ENCODE measurements around the gene C16orf86.

The C16orf86 gene

GRCh38 chr16:67707790-67708189, 41.2 kb downstream of the C16orf86 start:
- peaks cover 9% of the 10 kb centered on the region for H3K4me1 Mint-ChIP-seq (ENCODE audit: low read depth)
- H3K27ac Mint-ChIP-seq: no peak overlapping the region
- DNase-seq (ENCODE audit: low spot score): no peak
- H3K36me3 Mint-ChIP-seq (ENCODE audit: low read depth): no peaks in the 10 kb centered on the region
- H3K27me3 Mint-ChIP-seq (ENCODE audit: low read depth): no peaks in the 10 kb centered on the region
- no peaks in the 10 kb centered on the region for H3K9me3 Mint-ChIP-seq
- H3K4me3 Mint-ChIP-seq: no peak overlapping the region

DNA sequence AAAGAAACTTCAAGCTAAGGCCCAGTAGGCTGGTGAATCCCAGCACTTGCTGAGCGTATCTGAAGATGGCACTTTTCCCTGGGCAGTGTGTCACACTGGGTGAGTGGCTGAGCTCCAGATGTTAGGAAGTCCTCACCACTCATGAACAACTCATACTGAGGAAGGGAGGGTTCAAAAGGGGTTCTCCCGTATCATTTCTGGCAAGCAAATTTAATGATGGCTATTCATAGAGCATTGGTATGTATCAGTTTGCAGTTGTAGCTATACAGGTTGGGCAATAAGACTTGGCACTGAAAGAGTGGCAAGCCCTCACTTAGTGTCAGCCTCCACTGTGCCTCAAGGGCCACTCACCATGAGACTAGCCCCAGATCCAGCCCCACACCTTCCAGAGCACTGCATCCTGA, 41.8 kb downstream of the C16orf86 start:
- DNase-seq (ENCODE audit: low spot score): no peak
- H3K27ac Mint-ChIP-seq: no peak overlapping the region
- H3K4me3 Mint-ChIP-seq: no peak overlapping the region

GRCh38 chr16:67709050-67709449, 42.4 kb downstream of the C16orf86 start:
- no peaks in the 10 kb centered on the region for H3K27me3 Mint-ChIP-seq (ENCODE audit: low read depth)
- no peaks in the 10 kb centered on the region for H3K36me3 Mint-ChIP-seq (ENCODE audit: low read depth)
- H3K9me3 Mint-ChIP-seq: no peaks in the 10 kb centered on the region
- DNase-seq (ENCODE audit: low spot score): no peak
- H3K4me1 Mint-ChIP-seq (ENCODE audit: low read depth): no peaks in the 10 kb centered on the region
- no peak overlapping the region for H3K4me3 Mint-ChIP-seq
- H3K27ac Mint-ChIP-seq: no peak overlapping the region

More for the DNA sequence above, 41.8 kb downstream of the C16orf86 start:
- H3K4me1 Mint-ChIP-seq (ENCODE audit: low read depth): peaks cover 7% of the 10 kb centered on the region
- no peaks in the 10 kb centered on the region for H3K36me3 Mint-ChIP-seq (ENCODE audit: low read depth)
- H3K9me3 Mint-ChIP-seq: no peaks in the 10 kb centered on the region
- H3K27me3 Mint-ChIP-seq (ENCODE audit: low read depth): no peaks in the 10 kb centered on the region

DNA sequence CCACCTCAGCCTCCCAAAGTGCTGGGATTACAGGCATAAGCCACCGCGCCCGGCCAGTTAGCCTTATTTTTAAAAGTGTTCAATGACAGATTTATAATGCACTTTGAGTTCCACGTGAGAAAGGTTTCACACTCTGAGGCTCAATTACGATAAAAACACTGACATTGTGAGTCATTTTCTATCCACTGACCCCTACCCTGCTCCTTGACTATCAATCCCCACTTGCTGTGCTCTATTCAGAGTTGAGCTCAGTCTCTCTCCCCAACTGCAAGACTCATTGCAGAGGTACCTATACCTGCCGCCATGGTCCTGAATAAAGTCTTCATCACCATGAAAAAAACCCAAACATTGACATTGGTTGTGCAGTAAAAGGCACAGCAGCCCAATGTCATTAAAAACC, 44.0 kb downstream of the C16orf86 start:
- H3K27ac Mint-ChIP-seq: no peak overlapping the region
- H3K9me3 Mint-ChIP-seq: no peaks in the 10 kb centered on the region

DNA sequence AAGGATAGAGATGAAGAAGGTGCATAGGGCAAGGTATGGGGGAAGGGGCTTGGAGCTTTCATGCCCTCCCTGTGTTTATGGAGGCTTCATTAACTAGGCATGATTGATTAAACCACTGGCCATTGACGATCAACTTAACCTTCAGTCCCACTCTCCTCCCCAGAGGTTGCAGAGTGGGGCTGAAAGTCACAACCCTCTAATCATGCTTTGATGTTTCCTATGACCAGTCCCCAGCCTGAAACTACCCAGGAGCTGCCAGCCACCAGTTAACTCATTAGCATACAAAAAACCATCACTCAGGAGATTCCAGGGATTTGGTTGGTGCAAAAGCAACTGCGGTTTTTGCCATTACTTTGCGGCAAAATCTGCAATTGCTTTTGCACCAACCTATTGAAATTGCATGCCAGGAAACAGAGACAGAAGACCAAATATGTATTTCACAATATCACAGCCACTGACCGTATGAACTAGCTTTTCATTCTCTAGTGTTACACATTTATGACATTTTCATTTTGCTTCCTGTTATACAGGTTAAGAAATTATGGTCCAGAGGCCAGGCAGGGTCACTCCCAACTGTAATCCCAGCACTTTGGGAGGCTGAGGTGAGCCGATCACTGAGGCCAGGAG, 47.1 kb downstream of the C16orf86 start:
- no peak for DNase-seq (ENCODE audit: low spot score)
- H3K4me3 Mint-ChIP-seq: no peak overlapping the region
- peaks cover 16% of the 10 kb centered on the region for H3K4me1 Mint-ChIP-seq (ENCODE audit: low read depth)
- no peaks in the 10 kb centered on the region for H3K9me3 Mint-ChIP-seq
- H3K27ac Mint-ChIP-seq: no peak overlapping the region
- peaks cover 6% of the 10 kb centered on the region for H3K36me3 Mint-ChIP-seq (ENCODE audit: low read depth)
- H3K27me3 Mint-ChIP-seq (ENCODE audit: low read depth): no peaks in the 10 kb centered on the region

More for the DNA sequence above, 44.0 kb downstream of the C16orf86 start:
- H3K4me3 Mint-ChIP-seq: no peak overlapping the region
- no peaks in the 10 kb centered on the region for H3K4me1 Mint-ChIP-seq (ENCODE audit: low read depth)
- no peak for DNase-seq (ENCODE audit: low spot score)
- no peaks in the 10 kb centered on the region for H3K27me3 Mint-ChIP-seq (ENCODE audit: low read depth)
- H3K36me3 Mint-ChIP-seq (ENCODE audit: low read depth): no peaks in the 10 kb centered on the region

GRCh38 chr16:67714522-67714921, 47.9 kb downstream of the C16orf86 start:
- no peak overlapping the region for H3K4me3 Mint-ChIP-seq
- H3K27me3 Mint-ChIP-seq (ENCODE audit: low read depth): no peaks in the 10 kb centered on the region
- DNase-seq (ENCODE audit: low spot score): no peak
- peaks cover 6% of the 10 kb centered on the region for H3K36me3 Mint-ChIP-seq (ENCODE audit: low read depth)
- H3K27ac Mint-ChIP-seq: no peak overlapping the region
- H3K9me3 Mint-ChIP-seq: no peaks in the 10 kb centered on the region
- H3K4me1 Mint-ChIP-seq (ENCODE audit: low read depth): peaks cover 16% of the 10 kb centered on the region

- H3K4me1 Mint-ChIP-seq (ENCODE audit: low read depth): peaks cover 28% of the 10 kb centered on the region
- no peak for DNase-seq (ENCODE audit: low spot score)
- H3K4me3 Mint-ChIP-seq: no peak overlapping the region
- peaks cover 6% of the 10 kb centered on the region for H3K36me3 Mint-ChIP-seq (ENCODE audit: low read depth)
- H3K27me3 Mint-ChIP-seq (ENCODE audit: low read depth): no peaks in the 10 kb centered on the region
- no peaks in the 10 kb centered on the region for H3K9me3 Mint-ChIP-seq
- H3K27ac Mint-ChIP-seq: no peak overlapping the region
Observed at GRCh38 chr16:67716097-67716496, 49.5 kb downstream of the C16orf86 start.
